ENCODE data around the gene MORC3.

GRCh38 chr21:36344931-36345330 lies 24.9 kb downstream of the MORC3 start:
- TF ChIP-seq CTCF (IDR thresholded peaks at IDR 0.05; ENCODE audit: insufficient read depth, low read length, poor library complexity, severe bottlenecking), result no peak
- TF ChIP-seq EZH2phosphoT487 (conservative IDR thresholded peaks at IDR 0.05; ENCODE audit: low read length), result no peak
